MM.1S (cell line): ENCODE results near the gene NPIPB4.
"Not testable (repeated sequence)": the region's sequence is repeated elsewhere in the genome, so short reads cannot be mapped to it uniquely, and the experiment has no call there.

Experiments used
- DNase-seq: peaks from one replicate; pipeline ENCODE4 v3.0.0-alpha.2; 2015
- H2AFZ ChIP-seq: fragments of 300-600 bp; sonication (generic); 2 replicates; pipeline ENCODE4 v1.6.0; 2016; ENCODE audit warnings: antibody characterized with exemption, low read length
- H3F3A ChIP-seq: fragments of 300-600 bp; sonication (generic); 2 replicates; pipeline ENCODE4 v1.6.1; 2016; ENCODE audit warnings: mild to moderate bottlenecking, antibody characterized with exemption, low read length, moderate library complexity, mixed read lengths; ENCODE audit not compliant: insufficient read depth
- H3K27ac ChIP-seq: fragments of 300-600 bp; sonication (generic); 2 replicates; pipeline ENCODE4 v1.5.1; 2016; ENCODE audit warnings: mild to moderate bottlenecking, low read length
- H3K27me3 ChIP-seq: fragments of 300-600 bp; sonication (generic); replicated peaks from 2 replicates; pipeline ENCODE4 v1.6.0; 2016; ENCODE audit warnings: low read length; ENCODE audit not compliant: insufficient read depth
- H3K36me3 ChIP-seq: fragments of 300-600 bp; sonication (generic); replicated peaks from 2 replicates; pipeline ENCODE4 v1.6.1; 2016; ENCODE audit warnings: mild to moderate bottlenecking, low read length, mixed read lengths; ENCODE audit not compliant: insufficient read depth
- H3K4me1 ChIP-seq: fragments of 300-600 bp; sonication (generic); 2 replicates; pipeline ENCODE4 v1.6.1; 2016; ENCODE audit warnings: low read length, mixed read lengths
- H3K4me2 ChIP-seq: fragments of 300-600 bp; sonication (generic); 2 replicates; pipeline ENCODE4 v1.6.0; 2016; ENCODE audit warnings: low read depth, low read length
- H3K4me3 ChIP-seq: fragments of 300-600 bp; sonication (generic); 2 replicates; pipeline ENCODE4 v1.5.1; 2016; ENCODE audit warnings: low read length, mixed read lengths
- H3K79me2 ChIP-seq: fragments of 300-600 bp; sonication (generic); 2 replicates; pipeline ENCODE4 v1.6.1; 2016; ENCODE audit warnings: mixed run types, low read length, mixed read lengths
- H3K9ac ChIP-seq: fragments of 300-600 bp; sonication (generic); 2 replicates; pipeline ENCODE4 v1.6.1; 2016; ENCODE audit warnings: low read length, mixed read lengths
- H3K9me2 ChIP-seq: fragments of 300-600 bp; sonication (generic); replicated peaks from 2 replicates; pipeline ENCODE4 v1.6.1; 2016; ENCODE audit warnings: mild to moderate bottlenecking, low read length, mixed read lengths; ENCODE audit not compliant: insufficient read depth
- H3K9me3 ChIP-seq: fragments of 300-600 bp; sonication (generic); replicated peaks from 2 replicates; pipeline ENCODE4 v1.6.1; 2016; ENCODE audit warnings: mild to moderate bottlenecking, low read length, mixed read lengths; ENCODE audit not compliant: insufficient read depth
- H4K20me1 ChIP-seq: fragments of 300-600 bp; sonication (generic); 2 replicates; pipeline ENCODE4 v1.6.1; 2016; ENCODE audit warnings: mild to moderate bottlenecking, low read length, moderate library complexity, mixed read lengths; ENCODE audit not compliant: insufficient read depth

The NPIPB4 gene

DNA sequence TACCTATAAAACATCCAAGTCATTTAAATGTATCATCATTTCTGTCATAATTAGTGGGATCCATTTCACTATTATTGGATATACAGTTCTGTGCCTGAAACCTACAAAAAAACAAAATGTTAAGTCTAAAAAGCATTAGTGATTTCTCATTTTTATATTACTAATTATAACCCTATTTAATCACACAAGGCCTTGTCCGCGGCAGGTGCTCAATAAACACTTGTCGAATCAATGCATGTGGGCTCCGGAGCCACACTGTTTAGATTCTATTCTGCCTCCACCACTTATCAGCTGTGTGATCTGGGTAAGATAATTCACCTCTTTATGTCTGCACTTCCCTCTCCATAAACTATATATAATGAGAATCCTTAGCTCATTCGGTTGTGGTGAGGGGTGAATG lies at the start of gene NPIPB4:
TSS of gene NPIPB4 (minus strand) at position 101 of the 400 bp plus-strand sequence. CDS start 378 bp downstream, outside the sequence.
- H3K4me3 ChIP-seq, H4K20me1 ChIP-seq, H3K9ac ChIP-seq, H3K36me3 ChIP-seq, H3K9me3 ChIP-seq, H3K4me1 ChIP-seq, H2AFZ ChIP-seq, DNase-seq, H3K79me2 ChIP-seq, H3F3A ChIP-seq, H3K4me2 ChIP-seq, H3K9me2 ChIP-seq, H3K27me3 ChIP-seq, H3K27ac ChIP-seq: not testable (repeated sequence)

DNA sequence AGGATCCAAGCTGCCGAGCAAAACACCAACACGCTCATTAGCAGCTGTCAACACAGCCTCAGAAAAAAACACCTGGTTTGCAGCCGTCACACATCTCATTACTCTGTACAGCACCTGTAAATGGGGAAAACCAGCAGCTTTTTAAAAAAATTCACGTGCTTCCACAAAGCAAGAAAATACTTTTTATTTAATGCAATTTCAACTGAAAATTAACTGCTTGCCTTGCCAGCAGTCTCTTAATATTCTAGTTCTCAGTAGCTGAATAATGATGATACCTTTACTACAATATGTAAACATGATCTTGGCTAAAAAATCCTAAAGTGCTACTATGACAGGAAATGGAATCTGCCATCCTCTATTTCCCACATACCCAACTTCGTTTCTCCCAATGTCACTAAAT lies 41.4 kb upstream of the NPIPB4 start:
- not testable (repeated sequence) for H3K79me2 ChIP-seq, H3K4me1 ChIP-seq, H3K4me3 ChIP-seq, H3K4me2 ChIP-seq, H3K9me2 ChIP-seq, H3K27me3 ChIP-seq, H3K27ac ChIP-seq, H3K9ac ChIP-seq, H3F3A ChIP-seq, DNase-seq, H4K20me1 ChIP-seq, H3K9me3 ChIP-seq, H2AFZ ChIP-seq, H3K36me3 ChIP-seq

DNA sequence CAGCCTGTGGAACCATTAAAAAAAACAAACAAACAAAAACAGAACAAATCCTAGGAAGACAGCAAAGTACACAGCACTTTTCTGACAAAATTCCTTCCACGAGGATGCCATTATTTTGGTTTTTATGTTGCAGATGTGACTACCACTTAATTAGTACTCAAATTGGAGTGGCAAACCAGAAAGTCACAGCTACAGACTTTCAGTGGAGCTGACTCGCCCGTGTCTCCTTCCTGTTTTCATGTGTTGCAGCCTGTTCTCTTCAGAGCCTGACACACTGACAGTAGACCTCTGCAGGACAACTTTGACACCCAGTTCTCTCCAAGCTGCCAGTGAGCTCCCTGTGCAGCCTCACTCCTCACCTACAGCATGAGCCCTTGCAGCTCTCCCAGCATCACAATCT lies 24.4 kb upstream of the NPIPB4 start:
- not testable (repeated sequence) for H3K4me2 ChIP-seq, H3F3A ChIP-seq, H4K20me1 ChIP-seq, H3K79me2 ChIP-seq, H3K9me3 ChIP-seq, H2AFZ ChIP-seq, H3K9me2 ChIP-seq, H3K27ac ChIP-seq, H3K4me1 ChIP-seq, H3K27me3 ChIP-seq, H3K4me3 ChIP-seq, H3K9ac ChIP-seq, H3K36me3 ChIP-seq
- DNase-seq: peak; percentile 27

DNA sequence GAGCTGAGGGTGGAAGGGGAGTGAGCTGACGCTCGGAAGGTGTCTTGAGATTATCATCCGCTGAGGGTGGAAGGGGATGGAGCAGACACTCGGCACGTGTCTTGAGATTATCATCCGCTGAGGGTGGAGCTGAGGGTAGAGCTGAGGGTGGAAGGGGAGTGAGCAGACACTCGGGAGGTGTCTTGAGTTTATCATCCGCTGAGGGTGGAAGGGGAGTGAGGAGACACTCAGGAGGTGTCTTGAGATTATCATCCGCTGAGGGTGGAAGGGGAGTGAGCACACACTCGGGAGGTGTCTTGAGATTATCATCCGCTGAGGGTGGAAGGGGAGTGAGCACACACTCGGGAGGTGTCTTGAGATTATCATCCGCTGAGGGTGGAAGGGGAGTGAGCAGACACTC lies 20.4 kb downstream of the NPIPB4 start:
- H3K27me3 ChIP-seq, H3K4me3 ChIP-seq, H3K9me2 ChIP-seq, H4K20me1 ChIP-seq, H3K4me2 ChIP-seq, H3K9ac ChIP-seq, H2AFZ ChIP-seq, DNase-seq, H3F3A ChIP-seq, H3K79me2 ChIP-seq, H3K4me1 ChIP-seq, H3K27ac ChIP-seq, H3K36me3 ChIP-seq, H3K9me3 ChIP-seq: not testable (repeated sequence)

DNA sequence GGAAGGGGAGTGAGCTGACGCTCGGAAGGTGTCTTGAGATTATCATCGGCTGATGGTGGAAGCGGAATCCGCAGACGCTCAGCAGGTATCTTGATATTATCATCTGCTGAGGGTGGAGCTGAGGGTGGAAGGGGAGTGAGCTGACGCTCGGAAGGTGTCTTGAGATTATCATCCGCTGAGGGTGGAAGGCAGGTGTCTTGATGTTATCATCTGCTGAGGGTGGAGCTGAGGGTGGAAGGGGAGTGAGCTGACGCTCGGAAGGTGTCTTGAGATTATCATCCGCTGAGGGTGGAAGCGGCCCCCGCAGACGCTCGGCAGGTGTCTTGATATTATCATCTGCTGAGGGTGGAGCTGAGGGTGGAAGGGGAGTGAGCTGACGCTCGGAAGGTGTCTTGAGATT lies 21.2 kb downstream of the NPIPB4 start:
- H3K4me2 ChIP-seq, H3K4me1 ChIP-seq, H2AFZ ChIP-seq, H3K4me3 ChIP-seq, DNase-seq, H3K27ac ChIP-seq, H3K79me2 ChIP-seq, H3K9ac ChIP-seq, H3K9me2 ChIP-seq, H3K9me3 ChIP-seq, H4K20me1 ChIP-seq, H3K27me3 ChIP-seq, H3K36me3 ChIP-seq, H3F3A ChIP-seq: not testable (repeated sequence)

DNA sequence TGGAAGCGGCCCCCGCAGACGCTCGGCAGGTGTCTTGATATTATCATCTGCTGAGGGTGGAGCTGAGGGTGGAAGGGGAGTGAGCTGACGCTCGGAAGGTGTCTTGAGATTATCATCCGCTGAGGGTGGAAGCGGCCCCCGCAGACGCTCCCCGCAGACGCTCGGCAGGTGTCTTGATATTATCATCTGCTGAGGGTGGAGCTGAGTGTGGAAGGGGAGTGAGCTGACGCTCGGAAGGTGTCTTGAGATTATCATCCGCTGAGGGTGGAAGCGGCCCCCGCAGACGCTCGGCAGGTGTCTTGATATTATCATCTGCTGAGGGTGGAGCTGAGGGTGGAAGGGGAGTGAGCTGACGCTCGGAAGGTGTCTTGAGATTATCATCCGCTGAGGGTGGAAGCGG lies 21.8 kb downstream of the NPIPB4 start:
- not testable (repeated sequence) for H3F3A ChIP-seq, H2AFZ ChIP-seq

DNA sequence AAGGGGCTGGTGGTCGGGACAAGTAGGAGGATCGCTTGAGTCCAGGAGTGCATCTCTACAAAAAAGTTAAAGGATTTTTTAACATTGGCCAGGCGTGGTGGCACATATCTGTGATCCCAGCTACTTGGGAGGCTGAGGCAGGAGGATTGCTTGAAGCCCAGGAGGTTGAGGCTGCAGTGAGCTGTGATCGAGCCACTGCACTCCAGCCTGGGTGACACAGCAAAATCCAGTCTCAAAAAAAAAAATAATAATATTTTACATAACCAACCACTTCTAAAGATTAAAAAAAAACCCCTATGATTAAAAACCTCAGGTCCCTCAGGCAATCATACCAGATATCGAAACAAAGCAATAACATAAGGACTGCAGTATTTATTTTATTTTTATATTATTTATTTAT lies 23.3 kb downstream of the NPIPB4 start:
- not testable (repeated sequence) for H3K27me3 ChIP-seq, H3K9me2 ChIP-seq, H3K27ac ChIP-seq, H2AFZ ChIP-seq, H3K4me2 ChIP-seq, H3K9me3 ChIP-seq, H3F3A ChIP-seq, H4K20me1 ChIP-seq, H3K79me2 ChIP-seq, H3K4me1 ChIP-seq, H3K4me3 ChIP-seq, DNase-seq, H3K9ac ChIP-seq, H3K36me3 ChIP-seq

More for the DNA sequence above, 21.8 kb downstream of the NPIPB4 start:
- not testable (repeated sequence) for H3K79me2 ChIP-seq, DNase-seq, H3K4me2 ChIP-seq, H3K9me3 ChIP-seq, H3K4me1 ChIP-seq, H3K27me3 ChIP-seq, H3K9ac ChIP-seq, H3K4me3 ChIP-seq, H3K9me2 ChIP-seq, H3K36me3 ChIP-seq, H4K20me1 ChIP-seq, H3K27ac ChIP-seq

DNA sequence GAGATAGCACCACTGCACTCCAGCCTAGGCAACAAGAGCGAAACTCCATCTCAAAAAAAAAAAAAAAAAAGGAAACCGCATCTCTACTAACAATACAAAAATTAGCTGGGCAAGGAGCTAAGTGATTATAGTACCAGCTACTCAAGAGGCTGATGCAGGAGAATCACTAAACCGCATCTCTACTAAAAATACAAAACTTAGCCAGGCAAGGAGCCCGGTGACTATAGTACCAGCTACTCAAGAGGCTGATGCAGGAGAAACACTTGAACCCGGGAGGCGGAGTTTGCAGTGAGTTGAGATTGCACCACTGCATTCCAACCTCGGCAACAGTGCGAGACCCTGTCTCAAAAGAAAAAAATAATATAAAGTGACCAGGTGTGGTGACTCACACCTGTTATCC lies 27.6 kb downstream of the NPIPB4 start:
- not testable (repeated sequence) for H4K20me1 ChIP-seq, H3K4me1 ChIP-seq, H2AFZ ChIP-seq, H3K4me2 ChIP-seq, H3K27me3 ChIP-seq, H3K36me3 ChIP-seq, H3K9me3 ChIP-seq, H3K27ac ChIP-seq, H3K9me2 ChIP-seq, H3F3A ChIP-seq, H3K79me2 ChIP-seq, H3K9ac ChIP-seq, H3K4me3 ChIP-seq
- DNase-seq: peak; percentile 78
